Measurements from ENCODE around the gene SYT1.

SYT1 gene

GRCh38 chr12:79162948-79163347 is 298.4 kb downstream of the SYT1 start:
- Histone ChIP-seq H3K4me3 (replicated peaks; ENCODE audit: insufficient read depth, low read length) (no peak overlapping the region), H3K27me3 (ENCODE audit: insufficient read depth, poor library complexity, severe bottlenecking) (no peaks in the 10 kb centered on the region), H3K27ac (replicated peaks) (no peak overlapping the region)
- TF ChIP-seq GABPA (IDR thresholded peaks at IDR 0.05; ENCODE audit: low read depth) (no peak), SPI1 (IDR thresholded peaks at IDR 0.05; ENCODE audit: borderline replicate concordance, low read depth) (no peak), CTCF (IDR thresholded peaks at IDR 0.05; ENCODE audit: insufficient read depth, low read length) (no peak), REST (IDR thresholded peaks at IDR 0.05; ENCODE audit: insufficient replicate concordance, low read depth) (no peak), POLR2AphosphoS5 (IDR thresholded peaks at IDR 0.05; ENCODE audit: low read depth) (no peak)
- no peak for DNase-seq (ENCODE audit: low read depth in 1 of 2, low spot score in 1 of 2)

- DNase-seq (ENCODE audit: low read depth in 1 of 2, low spot score in 1 of 2), result no peak
- Histone ChIP-seq H3K4me3 (replicated peaks; ENCODE audit: insufficient read depth, low read length) (no peak overlapping the region), H3K27ac (replicated peaks) (no peak overlapping the region), H3K27me3 (ENCODE audit: insufficient read depth, poor library complexity, severe bottlenecking) (no peaks in the 10 kb centered on the region)
- TF ChIP-seq CTCF (IDR thresholded peaks at IDR 0.05; ENCODE audit: insufficient read depth, low read length) (no peak), POLR2AphosphoS5 (IDR thresholded peaks at IDR 0.05; ENCODE audit: low read depth) (no peak), GABPA (IDR thresholded peaks at IDR 0.05; ENCODE audit: low read depth) (no peak), SPI1 (IDR thresholded peaks at IDR 0.05; ENCODE audit: borderline replicate concordance, low read depth) (no peak), REST (IDR thresholded peaks at IDR 0.05; ENCODE audit: insufficient replicate concordance, low read depth) (no peak)
Observed at GRCh38 chr12:79164890-79165289, 300.3 kb downstream of the SYT1 start.

GRCh38 chr12:79168687-79169086 is 304.1 kb downstream of the SYT1 start:
- Histone ChIP-seq H3K27me3 (ENCODE audit: insufficient read depth, poor library complexity, severe bottlenecking) (no peaks in the 10 kb centered on the region), H3K27ac (replicated peaks) (no peak overlapping the region), H3K4me3 (replicated peaks; ENCODE audit: insufficient read depth, low read length) (no peak overlapping the region)
- no peak for DNase-seq (ENCODE audit: low read depth in 1 of 2, low spot score in 1 of 2)
- TF ChIP-seq CTCF (IDR thresholded peaks at IDR 0.05; ENCODE audit: insufficient read depth, low read length), result no peak

GRCh38 chr12:79174626-79175025 is 310.1 kb downstream of the SYT1 start:
- TF ChIP-seq REST (IDR thresholded peaks at IDR 0.05; ENCODE audit: insufficient replicate concordance, low read depth) (no peak), SPI1 (IDR thresholded peaks at IDR 0.05; ENCODE audit: borderline replicate concordance, low read depth) (no peak), CTCF (IDR thresholded peaks at IDR 0.05; ENCODE audit: insufficient read depth, low read length) (no peak), GABPA (IDR thresholded peaks at IDR 0.05; ENCODE audit: low read depth) (no peak), POLR2AphosphoS5 (IDR thresholded peaks at IDR 0.05; ENCODE audit: low read depth) (no peak)
- DNase-seq (ENCODE audit: low read depth in 1 of 2, low spot score in 1 of 2), result no peak
- Histone ChIP-seq H3K27ac (replicated peaks) (no peak overlapping the region), H3K4me3 (replicated peaks; ENCODE audit: insufficient read depth, low read length) (no peak overlapping the region), H3K27me3 (ENCODE audit: insufficient read depth, poor library complexity, severe bottlenecking) (no peaks in the 10 kb centered on the region)
